Esophagus muscularis mucosa (tissue), 4 donors: ENCODE data around the gene EYA2.

ENCODE experiments used
- CTCF ChIP-seq, 3 experiments: fragments of 200-600 bp in 2 of 3; fragments of 450-650 bp in 1 of 3; sonication (generic) in 2 of 3; IDR thresholded peaks; one replicate each; pipeline ENCODE4 v1.5.1; 2017 to 2019; ENCODE audit warnings: antibody characterized with exemption in 3 of 3, mild to moderate bottlenecking in 2 of 3, moderate library complexity in 1 of 3
- EP300 ChIP-seq: sonication (generic); formaldehyde crosslinking; IDR thresholded peaks from one replicate; pipeline ENCODE4 v1.6.1; 2017; ENCODE audit warnings: antibody characterized with exemption
- POLR2A ChIP-seq: fragments of 450-650 bp; IDR thresholded peaks from one replicate; pipeline ENCODE4 v1.6.1; 2017; ENCODE audit warnings: antibody characterized with exemption, moderate library complexity, mild to moderate bottlenecking, low read depth
- POLR2AphosphoS5 ChIP-seq, 2 donors: sonication (generic); formaldehyde crosslinking; IDR thresholded peaks; one replicate each; pipeline ENCODE4 v1.6.1; 2017; ENCODE audit warnings: antibody characterized with exemption in 2 of 2

- TF ChIP-seq CTCF (IDR thresholded peaks at IDR 0.05) (no peak), POLR2A (no peak), EP300 (no peak), POLR2AphosphoS5 (IDR thresholded peaks at IDR 0.05) (no peak)
Measured at GRCh38 chr20:46895906-46896242, 1.2 kb downstream of the EYA2 start.
